Measurements from ENCODE around the gene CGREF1.

DNA sequence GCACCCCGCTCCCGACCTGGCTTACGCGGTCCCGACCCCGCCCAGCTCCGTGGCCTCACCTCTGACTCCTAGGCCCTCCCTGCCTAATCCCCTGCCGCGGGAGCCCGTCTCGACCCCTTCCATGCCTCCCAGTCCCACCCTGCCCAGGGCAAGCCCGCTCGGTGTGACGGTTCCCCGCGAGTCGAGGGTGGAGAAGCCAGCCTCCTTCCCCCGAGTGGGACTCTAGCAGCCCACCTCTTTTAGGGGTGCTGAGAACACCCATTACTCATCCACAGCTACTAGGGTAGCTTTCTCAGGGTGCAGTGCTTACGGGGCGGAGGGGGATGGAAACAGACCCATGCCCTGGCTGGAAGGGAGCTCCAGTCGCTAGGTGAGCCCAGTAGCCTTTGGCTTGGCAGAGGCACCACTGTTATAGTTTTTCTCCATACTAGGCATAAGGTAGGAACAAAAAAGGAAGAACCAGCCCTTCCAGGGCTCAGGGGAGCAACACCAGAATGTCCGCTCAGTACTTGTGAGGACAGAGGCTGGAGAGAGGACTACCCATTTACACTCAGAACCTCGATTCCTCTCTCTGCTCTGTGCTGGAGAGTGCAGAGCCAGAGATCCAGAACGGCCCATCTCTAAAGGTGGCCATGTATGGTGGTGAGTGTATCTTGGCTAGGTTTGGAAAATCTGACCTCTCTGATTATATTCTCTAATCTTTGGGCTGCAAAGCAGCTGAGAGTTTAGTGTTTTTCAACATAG, 66.9 kb downstream of the CGREF1 start:
- TF ChIP-seq, protein P1, sequence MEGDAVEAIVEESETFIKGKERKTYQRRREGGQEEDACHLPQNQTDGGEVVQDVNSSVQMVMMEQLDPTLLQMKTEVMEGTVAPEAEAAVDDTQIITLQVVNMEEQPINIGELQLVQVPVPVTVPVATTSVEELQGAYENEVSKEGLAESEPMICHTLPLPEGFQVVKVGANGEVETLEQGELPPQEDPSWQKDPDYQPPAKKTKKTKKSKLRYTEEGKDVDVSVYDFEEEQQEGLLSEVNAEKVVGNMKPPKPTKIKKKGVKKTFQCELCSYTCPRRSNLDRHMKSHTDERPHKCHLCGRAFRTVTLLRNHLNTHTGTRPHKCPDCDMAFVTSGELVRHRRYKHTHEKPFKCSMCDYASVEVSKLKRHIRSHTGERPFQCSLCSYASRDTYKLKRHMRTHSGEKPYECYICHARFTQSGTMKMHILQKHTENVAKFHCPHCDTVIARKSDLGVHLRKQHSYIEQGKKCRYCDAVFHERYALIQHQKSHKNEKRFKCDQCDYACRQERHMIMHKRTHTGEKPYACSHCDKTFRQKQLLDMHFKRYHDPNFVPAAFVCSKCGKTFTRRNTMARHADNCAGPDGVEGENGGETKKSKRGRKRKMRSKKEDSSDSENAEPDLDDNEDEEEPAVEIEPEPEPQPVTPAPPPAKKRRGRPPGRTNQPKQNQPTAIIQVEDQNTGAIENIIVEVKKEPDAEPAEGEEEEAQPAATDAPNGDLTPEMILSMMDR (IDR thresholded peaks at IDR 0.05) = no peak
- no peak for TF ChIP-seq POLR2A (IDR thresholded peaks at IDR 0.05)

Data from body of pancreas (tissue), 4 donors.